PFSK-1 (cell line): ENCODE results near the gene GOT1.

Experiments
- FOXP2 ChIP-seq: optimal IDR thresholded peaks from 2 replicates; pipeline ENCODE3; 2011; ENCODE audit warnings: borderline replicate concordance, control low read depth, inconsistent platforms; ENCODE audit not compliant: insufficient read depth; ENCODE audit errors: extremely low read length, extremely low read depth
- POLR2AphosphoS5 ChIP-seq: IDR thresholded peaks from 2 replicates; pipeline ENCODE4 v1.6.1; 2012; ENCODE audit warnings: low read depth, mild to moderate bottlenecking, control low read depth, low read length, moderate library complexity
- REST ChIP-seq, 2 experiments: IDR thresholded peaks; 2 replicates each; pipeline versions ENCODE4 v1.6.1 to v1.8.0; 2011 to 2012; ENCODE audit warnings: low read depth in 2 of 2, low read length in 2 of 2, control low read depth in 1 of 2, inconsistent platforms in 1 of 2, mild to moderate bottlenecking in 1 of 2, moderate library complexity in 1 of 2; ENCODE audit not compliant: insufficient read depth in 1 of 2
- SIN3A ChIP-seq: IDR thresholded peaks from 2 replicates; pipeline ENCODE4 v1.6.1; 2012; ENCODE audit warnings: mild to moderate bottlenecking, low read length, moderate library complexity, borderline replicate concordance; ENCODE audit not compliant: insufficient read depth
- TAF1 ChIP-seq: IDR thresholded peaks from 2 replicates; pipeline ENCODE4 v1.6.1; 2012; ENCODE audit warnings: low read length, control low read depth, borderline replicate concordance; ENCODE audit not compliant: insufficient read depth

The GOT1 gene

GRCh38 chr10:99394761-99395386 is 35.5 kb downstream of the GOT1 start:
- TF ChIP-seq POLR2AphosphoS5: no peak
- no peak for TF ChIP-seq SIN3A
- no peak for TF ChIP-seq FOXP2
- TF ChIP-seq REST (IDR thresholded peaks at IDR 0.05; ENCODE audit: insufficient read depth in 1 of 2, low read depth in 2 of 2, low read length in 2 of 2): no peak

GRCh38 chr10:99394256-99394655 is 36.2 kb downstream of the GOT1 start:
- TF ChIP-seq TAF1 (no peak), SIN3A (no peak), FOXP2 (no peak), REST (IDR thresholded peaks at IDR 0.05; ENCODE audit: insufficient read depth in 1 of 2, low read depth in 2 of 2, low read length in 2 of 2) (no peak), POLR2AphosphoS5 (no peak)

GRCh38 chr10:99393683-99394082 is 36.7 kb downstream of the GOT1 start:
- no peak for TF ChIP-seq FOXP2

- TF ChIP-seq POLR2AphosphoS5 (no peak), FOXP2 (no peak), REST (IDR thresholded peaks at IDR 0.05; ENCODE audit: insufficient read depth in 1 of 2, low read depth in 2 of 2, low read length in 2 of 2) (no peak), SIN3A (no peak), TAF1 (no peak)
Measured at GRCh38 chr10:99393036-99393435, 37.4 kb downstream of the GOT1 start.

DNA sequence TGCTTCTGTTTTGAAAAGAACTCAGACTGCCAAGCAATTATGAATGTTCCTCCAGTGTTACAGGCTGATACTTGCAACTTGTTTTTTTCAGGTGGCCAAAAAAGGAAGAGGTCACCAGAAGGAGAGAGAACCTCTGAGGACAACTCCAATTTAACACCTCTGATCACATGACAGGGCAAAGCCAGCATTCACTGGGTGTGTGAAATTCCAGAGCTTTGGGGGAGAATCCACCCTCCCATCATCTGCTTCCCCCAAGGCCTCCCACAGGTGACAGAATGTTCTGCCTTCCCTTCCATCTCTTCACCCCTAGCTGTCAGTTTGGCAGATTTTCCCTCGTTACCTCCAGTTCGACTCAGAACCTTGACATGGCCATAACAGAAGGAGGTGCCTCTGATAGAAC is 39.1 kb downstream of the GOT1 start:
- TF ChIP-seq POLR2AphosphoS5: no peak
- TF ChIP-seq FOXP2: no peak
- no peak for TF ChIP-seq TAF1
- TF ChIP-seq SIN3A: no peak
- TF ChIP-seq REST (IDR thresholded peaks at IDR 0.05; ENCODE audit: insufficient read depth in 1 of 2, low read depth in 2 of 2, low read length in 2 of 2): no peak
